ENCODE results near the gene LY6G5C.
"Not testable (repeated sequence)": the region's sequence is repeated elsewhere in the genome, so short reads cannot be mapped to it uniquely, and the experiment has no call there.

The LY6G5C gene

DNA sequence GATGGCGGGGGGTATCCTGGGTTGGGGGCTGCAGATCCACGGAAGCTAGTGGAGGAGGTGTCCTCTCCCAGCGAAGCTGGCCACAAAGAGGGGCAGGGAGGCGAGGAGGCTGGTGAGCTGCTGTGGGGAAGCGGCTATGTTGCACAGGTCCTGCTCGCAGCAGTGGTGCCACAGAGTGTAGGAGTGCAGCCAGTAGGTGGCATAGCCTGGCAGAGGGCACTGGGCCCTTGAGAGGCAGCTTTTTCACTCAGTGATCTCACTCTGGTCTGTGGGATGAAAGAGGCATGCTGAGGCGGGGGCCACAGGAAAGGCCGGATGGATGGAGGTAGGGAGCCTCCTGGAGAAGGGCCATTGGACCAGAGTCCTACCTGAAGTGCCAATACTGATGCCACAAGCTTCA, 31.4 kb upstream of the LY6G5C start:
- TF ChIP-seq, protein P1, sequence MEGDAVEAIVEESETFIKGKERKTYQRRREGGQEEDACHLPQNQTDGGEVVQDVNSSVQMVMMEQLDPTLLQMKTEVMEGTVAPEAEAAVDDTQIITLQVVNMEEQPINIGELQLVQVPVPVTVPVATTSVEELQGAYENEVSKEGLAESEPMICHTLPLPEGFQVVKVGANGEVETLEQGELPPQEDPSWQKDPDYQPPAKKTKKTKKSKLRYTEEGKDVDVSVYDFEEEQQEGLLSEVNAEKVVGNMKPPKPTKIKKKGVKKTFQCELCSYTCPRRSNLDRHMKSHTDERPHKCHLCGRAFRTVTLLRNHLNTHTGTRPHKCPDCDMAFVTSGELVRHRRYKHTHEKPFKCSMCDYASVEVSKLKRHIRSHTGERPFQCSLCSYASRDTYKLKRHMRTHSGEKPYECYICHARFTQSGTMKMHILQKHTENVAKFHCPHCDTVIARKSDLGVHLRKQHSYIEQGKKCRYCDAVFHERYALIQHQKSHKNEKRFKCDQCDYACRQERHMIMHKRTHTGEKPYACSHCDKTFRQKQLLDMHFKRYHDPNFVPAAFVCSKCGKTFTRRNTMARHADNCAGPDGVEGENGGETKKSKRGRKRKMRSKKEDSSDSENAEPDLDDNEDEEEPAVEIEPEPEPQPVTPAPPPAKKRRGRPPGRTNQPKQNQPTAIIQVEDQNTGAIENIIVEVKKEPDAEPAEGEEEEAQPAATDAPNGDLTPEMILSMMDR (conservative IDR thresholded peaks at IDR 0.05), result peak; percentile 76
- no peak overlapping the region for H3K27ac ChIP-seq

DNA sequence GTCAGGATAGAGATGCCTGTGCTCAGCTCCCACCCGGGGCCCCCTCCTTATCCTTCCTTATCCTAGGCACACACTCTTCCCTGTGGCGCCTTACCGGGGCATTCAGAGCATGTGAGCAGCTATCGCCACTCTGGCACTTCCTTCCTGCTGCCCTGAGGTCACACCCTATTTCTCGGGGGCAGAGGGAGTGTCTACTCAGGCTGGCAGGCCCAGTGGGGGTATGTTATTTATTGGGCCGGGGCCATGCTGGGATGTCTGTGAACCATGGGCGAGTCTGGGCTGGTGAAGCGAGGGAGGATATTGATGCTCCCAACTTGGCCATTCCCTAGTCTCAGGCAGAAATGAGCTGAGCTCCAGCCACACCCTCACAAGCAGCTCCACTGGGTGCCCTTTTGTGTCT, 30.4 kb upstream of the LY6G5C start:
- H3K27ac ChIP-seq, result no peak overlapping the region
- TF ChIP-seq, protein P1 (conservative IDR thresholded peaks at IDR 0.05), result no peak

DNA sequence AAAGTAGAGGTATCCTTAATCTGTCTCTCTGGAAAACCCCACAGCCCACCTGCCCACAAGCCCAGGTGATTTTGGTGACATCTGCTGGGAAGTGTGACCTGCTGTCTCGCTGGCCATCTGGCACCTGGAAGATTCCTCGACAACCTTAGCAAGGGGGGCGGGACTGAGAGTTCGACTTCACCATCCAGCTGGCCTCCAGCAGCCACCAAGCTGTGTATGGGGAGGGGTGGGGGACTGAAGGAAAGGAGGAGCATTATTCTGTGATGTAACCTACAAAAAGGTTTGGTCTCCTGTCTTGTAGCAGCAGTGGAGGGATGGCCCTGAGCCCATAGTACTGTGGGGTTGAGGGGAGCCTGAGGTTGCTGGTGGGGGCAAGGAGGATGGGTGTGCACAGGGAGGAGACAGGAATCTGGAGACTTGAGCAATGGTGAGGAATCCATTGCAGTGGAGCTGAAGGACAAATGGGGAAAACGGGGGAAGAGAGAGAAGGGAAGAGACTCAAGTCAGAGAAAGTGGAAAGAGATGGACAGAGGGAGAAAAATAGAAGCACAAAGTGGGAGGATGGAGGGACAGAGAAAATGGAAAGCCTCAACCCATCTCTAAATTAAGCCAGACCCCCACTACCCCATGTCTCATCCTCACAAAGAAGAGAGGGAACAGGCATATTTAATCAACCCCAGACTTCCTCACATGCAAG, 29.8 kb upstream of the LY6G5C start:
- TF ChIP-seq, protein P1 (conservative IDR thresholded peaks at IDR 0.05), result no peak
- no peak overlapping the region for H3K27ac ChIP-seq

DNA sequence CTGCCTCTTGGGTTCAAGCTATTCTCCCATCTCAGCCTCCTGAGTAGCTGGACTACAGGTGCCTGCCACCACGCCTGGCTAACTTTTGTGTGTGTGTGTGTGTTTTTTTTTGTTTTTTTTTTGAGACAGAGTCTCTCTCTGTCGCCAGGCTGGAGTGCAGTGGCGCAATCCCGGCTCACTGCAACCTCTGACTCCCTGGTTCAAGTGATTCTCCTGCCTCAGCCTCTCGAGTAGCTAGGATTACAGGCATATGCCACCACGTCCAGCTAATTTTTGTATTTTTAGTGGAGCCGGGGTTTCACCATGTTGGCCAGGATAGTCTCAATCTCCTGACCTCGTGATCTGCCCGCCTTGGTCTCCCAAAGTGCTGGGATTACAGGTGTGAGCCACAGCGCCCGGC, 28.3 kb upstream of the LY6G5C start:
- not testable (repeated sequence) for H3K27ac ChIP-seq

DNA sequence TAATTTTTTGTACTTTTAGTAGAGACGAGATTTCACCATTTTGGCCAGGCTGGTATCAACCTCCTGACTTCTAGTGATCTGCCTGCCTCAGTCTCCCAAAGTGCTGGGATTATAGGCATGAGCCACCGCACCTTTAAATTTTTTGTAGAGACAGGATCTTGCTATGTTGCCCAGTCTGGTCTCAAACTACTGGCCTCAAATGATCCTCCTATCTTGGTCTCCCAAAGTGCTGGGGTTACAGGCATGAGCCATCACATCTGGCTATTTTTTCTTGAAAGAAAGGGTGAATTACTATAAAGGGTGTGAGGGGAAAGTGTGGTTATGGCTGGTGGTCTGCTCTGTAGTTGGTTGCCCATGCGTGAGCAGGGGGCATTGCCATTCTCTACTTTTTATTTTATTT, 27.4 kb upstream of the LY6G5C start:
- TF ChIP-seq, protein P1 (conservative IDR thresholded peaks at IDR 0.05), result no peak
- H3K27ac ChIP-seq, result no peak overlapping the region

DNA sequence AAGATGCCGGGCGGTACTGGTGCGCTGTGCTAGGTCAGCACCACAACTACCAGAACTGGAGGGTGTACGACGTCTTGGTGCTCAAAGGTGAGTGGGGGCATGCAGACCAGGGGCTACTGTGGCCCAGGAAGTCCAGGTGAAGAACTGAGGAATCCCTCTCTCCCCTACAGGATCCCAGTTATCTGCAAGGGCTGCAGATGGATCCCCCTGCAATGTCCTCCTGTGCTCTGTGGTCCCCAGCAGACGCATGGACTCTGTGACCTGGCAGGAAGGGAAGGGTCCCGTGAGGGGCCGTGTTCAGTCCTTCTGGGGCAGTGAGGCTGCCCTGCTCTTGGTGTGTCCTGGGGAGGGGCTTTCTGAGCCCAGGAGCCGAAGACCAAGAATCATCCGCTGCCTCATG, 26.8 kb upstream of the LY6G5C start:
- TF ChIP-seq, protein P1 (conservative IDR thresholded peaks at IDR 0.05), result no peak
- no peak overlapping the region for H3K27ac ChIP-seq

DNA sequence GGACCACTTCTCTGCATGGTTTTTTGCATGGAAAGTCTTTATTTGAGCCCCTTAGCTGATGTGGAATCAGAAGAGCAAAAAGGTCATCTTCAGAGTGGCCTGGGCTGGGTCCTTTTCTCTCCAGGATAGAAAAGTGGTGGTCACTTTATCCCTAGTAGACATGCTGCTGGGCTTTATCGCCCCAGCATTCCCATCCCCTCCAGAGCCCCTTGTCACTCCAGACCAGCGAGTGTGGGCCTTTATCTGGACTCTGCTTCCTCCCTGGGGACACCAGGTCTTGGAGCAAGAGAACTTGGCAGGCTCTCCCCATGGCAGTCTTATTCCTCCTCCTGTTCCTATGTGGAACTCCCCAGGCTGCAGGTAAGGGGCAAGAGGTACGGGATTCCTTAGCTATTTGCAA, 25.7 kb upstream of the LY6G5C start, which contains the start of gene LY6G6F:
TSS of gene LY6G6F (plus strand) at position 268 of the 400 bp plus-strand sequence. CDS start at position 309, 41 bp downstream.
- H3K27ac ChIP-seq, result no peak within 1 kb of the TSS

DNA sequence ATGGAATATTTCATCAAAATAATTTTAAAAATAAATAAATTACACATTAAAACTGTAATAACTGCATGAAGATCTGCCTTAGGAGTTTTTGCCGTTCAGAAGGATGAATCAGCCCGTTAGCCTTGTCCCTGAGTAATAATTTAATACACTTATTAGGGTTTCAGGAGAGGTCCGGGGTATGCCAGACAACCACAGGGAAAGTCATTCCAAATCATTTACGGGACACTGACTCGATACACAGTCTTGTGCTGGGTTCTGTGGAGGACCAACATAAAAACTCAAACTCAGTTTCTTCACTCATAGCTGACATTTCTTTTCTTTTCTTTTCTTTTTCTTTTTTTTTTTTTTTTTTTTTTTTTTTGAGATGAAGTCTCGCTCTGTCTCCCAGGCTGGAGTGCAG, 25.1 kb upstream of the LY6G5C start:
- TF ChIP-seq, protein P1 (conservative IDR thresholded peaks at IDR 0.05), result no peak
- H3K27ac ChIP-seq, result no peak overlapping the region

More for the DNA sequence above, 25.7 kb upstream of the LY6G5C start, which contains the start of gene LY6G6F:
- TF ChIP-seq, protein P1 (conservative IDR thresholded peaks at IDR 0.05), result no peak

Measured in VCaP (cell line).